NT2/D1 (cell line): ENCODE data around the gene SPRY4.

Experiments
- YY1 ChIP-seq: IDR thresholded peaks from 2 replicates; pipeline ENCODE4 v1.6.1; 2011; ENCODE audit not compliant: insufficient read length, insufficient read depth
- ZNF274 ChIP-seq: IDR thresholded peaks from 2 replicates; pipeline ENCODE4 v1.6.1; 2011; ENCODE audit warnings: mild to moderate bottlenecking, low read depth, low read length

- no peak for TF ChIP-seq ZNF274
- TF ChIP-seq YY1, result no peak
Observed at GRCh38 chr5:142305211-142305610, 19.6 kb downstream of the SPRY4 start.
